HEK293T (cell line): ENCODE results near the gene ESYT3.
"Not testable (repeated sequence)": the region's sequence is repeated elsewhere in the genome, so short reads cannot be mapped to it uniquely, and the experiment has no call there.

ENCODE experiments used
- CTCF ChIA-PET: fragments of 350-600 bp; formaldehyde crosslinking; extraction: SDS; loops from one replicate; lab custom pipeline; 2021; ENCODE audit warnings: antibody characterized with exemption, inconsistent platforms; lab: Yijun Ruan, JAX
- POLR2A ChIA-PET: fragments of 350-600 bp; formaldehyde crosslinking; extraction: SDS; loops from one replicate; lab custom pipeline; 2020; ENCODE audit warnings: antibody characterized with exemption, inconsistent platforms; lab: Yijun Ruan, JAX
- DNase-seq: peaks from one replicate; pipeline ENCODE4 v3.0.0; 2012; ENCODE audit warnings: mixed read lengths; ENCODE audit errors: extremely low spot score
- ARNT ChIP-seq: fragments of 450-650 bp; IDR thresholded peaks from 2 replicates; pipeline ENCODE4 v1.6.1; 2017; ENCODE audit warnings: mild to moderate bottlenecking
- BHLHE40 ChIP-seq: fragments of 450-650 bp; IDR thresholded peaks from 2 replicates; pipeline ENCODE4 v1.6.1; 2016; ENCODE audit warnings: mild to moderate bottlenecking, moderate library complexity, borderline replicate concordance
- CTBP1 ChIP-seq: fragments of 450-650 bp; IDR thresholded peaks from 2 replicates; pipeline ENCODE4 v1.6.1; 2016; ENCODE audit warnings: borderline replicate concordance
- ELF4 ChIP-seq: fragments of 450-650 bp; IDR thresholded peaks from 2 replicates; pipeline ENCODE4 v1.6.1; 2017; ENCODE audit warnings: antibody characterized with exemption
- FOXA1 ChIP-seq: fragments of 450-650 bp; IDR thresholded peaks from 2 replicates; pipeline ENCODE4 v1.6.1; 2016; ENCODE audit warnings: mild to moderate bottlenecking
- FOXK2 ChIP-seq: fragments of 450-650 bp; IDR thresholded peaks from 2 replicates; pipeline ENCODE4 v1.6.1; 2016; ENCODE audit warnings: mild to moderate bottlenecking
- FOXM1 ChIP-seq: fragments of 450-650 bp; IDR thresholded peaks from 2 replicates; pipeline ENCODE4 v1.6.1; 2017; ENCODE audit warnings: mild to moderate bottlenecking, borderline replicate concordance
- HDGF ChIP-seq: fragments of 450-650 bp; IDR thresholded peaks from 2 replicates; pipeline ENCODE4 v1.6.1; 2017; ENCODE audit warnings: antibody characterized with exemption, borderline replicate concordance
- L3MBTL2 ChIP-seq: fragments of 450-650 bp; conservative IDR thresholded peaks from 2 replicates; pipeline ENCODE4 v1.6.1; 2016; ENCODE audit warnings: mild to moderate bottlenecking
- LEF1 ChIP-seq: fragments of 450-650 bp; IDR thresholded peaks from 2 replicates; pipeline ENCODE4 v1.6.1; 2017; ENCODE audit warnings: mild to moderate bottlenecking, borderline replicate concordance
- NFRKB ChIP-seq: fragments of 450-650 bp; IDR thresholded peaks from 2 replicates; pipeline ENCODE4 v1.6.1; 2016; ENCODE audit warnings: mild to moderate bottlenecking, moderate library complexity
- PKNOX1 ChIP-seq: fragments of 450-650 bp; IDR thresholded peaks from 2 replicates; pipeline ENCODE4 v1.6.1; 2016
- SP1 ChIP-seq: fragments of 450-650 bp; IDR thresholded peaks from 2 replicates; pipeline ENCODE4 v1.6.1; 2017
- TARDBP ChIP-seq: fragments of 450-650 bp; IDR thresholded peaks from 2 replicates; pipeline ENCODE4 v1.6.1; 2016
- ZNF384 ChIP-seq: fragments of 450-650 bp; IDR thresholded peaks from 2 replicates; pipeline ENCODE4 v1.6.1; 2016

Gene ESYT3

GRCh38 chr3:138511945-138512344 is 77.5 kb downstream of the ESYT3 start:
- no peak for TF ChIP-seq BHLHE40
- TF ChIP-seq FOXM1: no peak
- TF ChIP-seq PKNOX1: no peak
- no peak for TF ChIP-seq ZNF384
- TF ChIP-seq FOXK2: no peak
- no peak for TF ChIP-seq HDGF
- TF ChIP-seq SP1: no peak
- TF ChIP-seq ARNT: no peak
- no peak for TF ChIP-seq LEF1
- no peak for TF ChIP-seq CTBP1
- no peak for TF ChIP-seq L3MBTL2
- no peak for TF ChIP-seq TARDBP
- TF ChIP-seq NFRKB: no peak
- ChIA-PET POLR2A (no interaction called here), CTCF (interaction anchor here (0.5 kb wide), 1 partner anchor 28 kb away, joined by 4 read pairs; no protein-coding TSS in a partner anchor)
- no peak for DNase-seq

GRCh38 chr3:138513090-138513843 is 78.9 kb downstream of the ESYT3 start:
- DNase-seq: no peak
- POLR2A ChIA-PET: interaction anchor here (0.8 to 1.3 kb wide), 2 partner anchors 53 to 81 kb away, joined by 3 read pairs; partner anchors contain the start of gene CEP70
- TF ChIP-seq LEF1 (no peak), BHLHE40 (no peak), ARNT (no peak), FOXA1 (no peak), FOXM1 (no peak), ELF4 (no peak), NFRKB (no peak), CTBP1 (no peak), TARDBP (no peak), FOXK2 (no peak)
- CTCF ChIA-PET: no interaction called here

- DNase-seq, CTCF ChIA-PET, POLR2A ChIA-PET: not testable (repeated sequence)
Measured at GRCh38 chr3:138521445-138521844, 87.0 kb downstream of the ESYT3 start.
